CD4-positive, alpha-beta T cell treated with Interleukin-4 for 1 hour (primary cell): ENCODE data around the gene PPME1.

ENCODE experiments used
- DNase-seq, 2 donors: peaks; one replicate each; pipeline ENCODE4 v3.0.0-alpha.2; 2020 to 2022

The PPME1 gene

DNA sequence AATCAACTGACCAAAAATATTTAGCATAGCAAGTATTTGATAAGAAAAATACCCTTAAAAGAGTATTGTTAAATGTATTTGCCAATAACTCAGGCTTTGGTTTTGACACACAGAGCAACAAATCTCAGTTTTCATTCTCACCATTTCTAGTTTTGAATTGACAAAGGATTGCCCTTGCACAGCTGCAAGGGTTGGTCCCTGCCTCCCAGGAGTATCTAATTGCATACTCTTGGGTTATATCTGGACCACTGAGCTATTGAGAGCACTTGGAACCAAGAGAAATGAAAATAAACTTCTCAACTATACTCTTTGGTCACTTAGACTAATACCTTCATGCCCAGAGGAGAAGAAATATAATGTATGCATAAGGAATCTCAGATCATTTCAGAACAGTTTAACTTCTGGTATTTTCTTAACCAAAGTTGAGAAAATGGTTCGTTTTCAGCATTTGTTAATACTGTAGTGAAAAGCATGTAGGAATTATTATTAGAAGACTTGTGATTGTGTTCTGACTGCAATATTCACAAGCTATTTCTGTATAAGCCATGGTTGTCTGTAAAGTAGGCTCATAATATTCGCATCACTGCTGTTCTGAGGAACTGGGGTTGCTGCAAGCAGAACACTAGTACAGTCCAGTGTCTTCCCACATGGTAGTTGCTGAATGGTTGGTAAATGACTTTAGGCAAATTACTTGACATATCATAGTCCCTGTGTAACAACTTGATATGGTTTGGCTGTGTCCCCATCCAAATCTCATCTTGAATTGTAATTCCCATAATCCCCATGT lies 8.2 kb upstream of the PPME1 start:
- no peak for DNase-seq

DNA sequence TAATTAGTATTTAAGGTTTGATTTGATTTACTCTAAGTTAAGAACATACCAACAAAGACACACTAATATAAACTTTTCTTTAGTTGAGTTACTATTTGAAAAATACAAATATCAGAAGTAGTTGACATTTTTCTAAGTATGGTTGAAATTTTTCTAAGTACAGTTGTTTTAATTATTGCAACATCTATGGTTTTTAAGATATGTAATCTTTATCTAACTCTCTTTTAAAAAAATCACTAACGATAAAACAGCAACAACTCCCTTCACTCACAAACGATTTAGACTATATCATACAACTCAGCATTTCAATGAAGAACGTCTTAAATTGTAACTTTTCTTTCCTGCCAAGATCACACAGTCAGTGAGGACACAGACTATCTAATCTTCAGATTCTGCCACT lies 2.3 kb upstream of the PPME1 start:
- DNase-seq, result no peak

DNA sequence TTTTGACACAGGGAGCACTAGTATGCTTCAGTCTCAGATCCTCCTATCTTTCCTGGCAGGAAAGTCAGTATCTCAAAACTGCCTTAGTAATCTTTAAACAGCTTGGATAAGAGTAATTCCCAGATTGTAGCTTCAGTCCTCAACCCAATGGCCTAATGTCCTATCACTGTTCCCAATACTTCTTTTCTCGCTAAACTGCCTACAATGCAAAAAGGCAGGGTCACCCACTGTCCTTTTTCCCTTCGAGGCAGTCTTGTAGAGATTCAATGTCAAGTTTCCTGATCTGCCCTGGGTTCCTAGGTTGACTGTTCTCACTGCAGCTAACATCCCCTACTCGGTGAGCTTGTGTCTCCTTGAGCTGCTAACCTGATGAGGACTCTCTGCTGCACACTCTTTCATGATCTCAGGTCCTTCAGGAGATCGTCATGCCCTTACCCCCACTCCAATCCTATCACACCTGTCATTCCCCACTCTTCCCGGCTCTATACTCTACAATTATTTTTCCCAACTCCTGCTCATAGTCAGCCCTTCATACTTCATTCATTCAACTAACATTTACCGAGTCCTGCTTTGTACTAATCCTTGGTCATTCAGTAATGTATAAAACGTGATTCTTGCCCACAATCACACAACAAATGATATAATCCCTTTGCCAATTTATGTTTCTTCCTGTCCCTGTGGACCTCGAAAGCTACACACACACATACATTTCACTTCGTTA lies 1.2 kb upstream of the PPME1 start:
- no peak for DNase-seq

DNA sequence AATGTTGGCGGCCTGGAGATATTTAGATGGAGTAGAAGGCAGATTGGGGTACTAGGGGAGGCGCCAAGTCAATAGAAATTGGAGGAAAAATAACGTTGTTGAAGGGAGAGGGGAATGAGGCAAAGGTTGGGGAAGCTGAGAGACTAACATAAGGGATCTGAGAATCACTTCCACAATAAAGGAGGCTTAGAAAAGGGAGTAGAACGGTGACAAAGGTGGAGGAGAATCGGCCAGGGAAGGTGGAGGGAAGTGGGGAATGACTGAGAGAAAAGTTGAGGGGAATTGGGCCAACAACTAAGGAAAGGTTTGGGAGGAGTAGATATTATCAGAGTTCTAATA lies 510 bp downstream of the PPME1 start:
- no peak for DNase-seq

GRCh38 chr11:74171997-74172396 lies 908 bp downstream of the PPME1 start:
- no peak for DNase-seq

- no peak for DNase-seq
Measured at GRCh38 chr11:74175920-74176319, 4.8 kb downstream of the PPME1 start.

DNA sequence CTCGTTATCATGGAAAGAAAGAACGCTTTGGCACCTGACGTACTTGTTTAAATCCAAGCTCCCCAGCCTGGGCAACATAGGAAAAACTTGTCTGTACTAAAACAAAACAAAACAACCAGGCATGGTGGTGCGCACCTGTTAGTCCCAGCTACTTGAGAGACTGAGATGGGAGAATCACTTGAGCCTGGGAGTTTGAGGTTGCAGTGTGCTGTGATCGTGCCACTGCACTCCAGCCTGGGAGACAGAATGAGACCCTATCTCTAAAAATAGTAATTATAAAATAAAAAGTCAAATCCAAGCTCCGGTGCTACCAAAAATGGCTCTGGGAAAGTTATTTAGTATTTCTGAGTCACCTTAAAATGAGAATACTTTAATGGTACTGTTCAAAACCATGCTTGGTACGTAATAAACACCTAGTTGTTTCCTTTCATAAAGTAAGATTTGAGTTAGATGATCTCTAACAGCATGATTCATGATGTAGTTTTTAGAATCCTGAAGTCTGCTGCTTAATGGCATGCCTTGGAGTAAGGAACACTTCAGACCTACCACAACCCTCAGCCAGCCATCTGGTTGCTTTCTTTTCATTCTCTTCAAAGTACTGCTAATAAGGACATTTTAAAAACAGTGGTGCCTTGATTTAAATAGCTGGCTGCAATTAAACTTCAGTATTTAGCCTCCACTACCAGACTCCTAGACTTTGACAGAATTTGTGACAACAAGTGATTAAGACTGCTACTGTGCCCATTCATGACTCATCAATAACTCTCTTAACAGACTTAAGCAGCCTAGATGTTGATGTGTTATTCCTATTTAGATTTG lies 8.4 kb downstream of the PPME1 start:
- no peak for DNase-seq

GRCh38 chr11:74182635-74183034 lies 11.5 kb downstream of the PPME1 start:
- no peak for DNase-seq

DNA sequence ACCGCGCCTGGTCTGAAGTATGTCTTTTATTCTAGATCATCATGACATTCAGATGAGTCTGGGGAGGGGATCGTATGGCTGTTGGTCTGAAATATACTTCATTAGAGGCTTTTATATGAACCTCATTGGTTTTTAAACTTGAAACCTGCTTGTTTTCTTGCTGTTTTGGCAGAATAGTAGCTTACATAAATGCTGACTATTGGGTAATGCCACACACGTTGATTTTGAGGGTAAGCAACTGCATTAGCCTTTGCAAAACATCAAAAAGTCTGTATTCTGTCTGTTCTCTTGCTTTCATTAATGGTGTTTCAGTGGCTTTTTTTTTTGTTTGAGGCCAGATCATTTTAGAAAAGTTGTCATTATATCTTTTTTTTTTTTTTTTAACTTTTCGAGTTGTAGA lies 14.2 kb downstream of the PPME1 start:
- DNase-seq, result no peak

- DNase-seq, result no peak
Measured at GRCh38 chr11:74185695-74186094, 14.6 kb downstream of the PPME1 start.

GRCh38 chr11:74195828-74196227 lies 24.7 kb downstream of the PPME1 start:
- DNase-seq, result no peak

GRCh38 chr11:74196781-74197486 lies 25.8 kb downstream of the PPME1 start:
- DNase-seq, result no peak

GRCh38 chr11:74203966-74204365 lies 32.9 kb downstream of the PPME1 start:
- no peak for DNase-seq

DNA sequence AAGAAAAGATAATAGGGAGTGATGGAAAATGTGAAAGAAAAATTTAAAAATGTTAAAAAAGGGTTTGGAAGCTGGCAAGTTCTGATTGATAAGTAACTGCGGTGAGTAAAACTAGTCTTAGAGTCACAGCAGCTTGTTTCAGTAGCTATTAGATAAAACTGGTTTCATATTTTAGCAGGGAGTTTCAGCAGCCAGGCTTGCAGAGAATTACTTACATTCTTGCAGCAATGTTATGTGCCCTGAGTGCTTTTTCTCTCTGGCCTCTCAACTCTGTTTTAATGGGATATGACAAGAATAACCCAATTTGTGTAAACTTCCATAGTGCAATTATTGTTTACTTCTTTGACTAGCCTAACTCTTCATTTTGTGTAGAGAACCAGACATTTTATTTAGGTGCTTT lies 33.6 kb downstream of the PPME1 start:
- no peak for DNase-seq

DNA sequence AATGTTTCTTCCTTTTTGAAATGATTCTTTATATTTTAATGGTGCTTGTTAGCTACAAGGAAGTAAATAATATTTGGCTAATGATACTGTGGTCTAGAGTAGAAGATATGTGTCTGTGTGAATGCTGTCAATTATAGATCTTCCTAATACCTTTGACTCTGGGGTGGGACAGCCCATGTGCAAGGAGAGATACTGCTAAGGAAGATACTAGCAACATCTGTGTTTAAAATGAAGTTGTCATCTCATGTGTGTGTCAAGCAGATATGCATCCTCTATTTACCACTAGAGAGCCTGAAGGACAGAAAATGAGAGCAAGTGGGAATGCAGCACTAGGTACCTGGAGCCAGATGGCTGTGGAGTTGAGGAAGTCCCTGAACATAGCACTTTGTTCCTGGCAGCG lies 34.1 kb downstream of the PPME1 start:
- no peak for DNase-seq

DNA sequence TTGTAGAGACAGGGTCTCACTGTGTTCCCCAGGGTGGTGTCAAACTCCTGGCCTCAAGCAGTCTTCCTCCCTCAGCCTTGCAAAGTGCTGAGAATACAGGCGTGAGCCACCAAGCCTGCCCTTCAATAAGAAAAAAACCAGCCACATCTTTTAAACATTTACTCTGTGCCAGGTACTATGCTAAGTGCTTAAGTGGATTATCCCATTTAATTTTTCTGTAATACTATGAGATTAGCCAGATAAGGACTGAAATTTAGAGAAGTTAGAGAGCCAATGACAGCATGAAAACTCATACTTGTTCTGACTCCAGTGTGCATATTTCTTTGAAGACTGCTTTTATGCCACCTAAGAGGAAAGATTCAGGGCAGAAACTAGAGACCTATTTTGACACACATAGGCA lies 35.7 kb downstream of the PPME1 start:
- no peak for DNase-seq

DNA sequence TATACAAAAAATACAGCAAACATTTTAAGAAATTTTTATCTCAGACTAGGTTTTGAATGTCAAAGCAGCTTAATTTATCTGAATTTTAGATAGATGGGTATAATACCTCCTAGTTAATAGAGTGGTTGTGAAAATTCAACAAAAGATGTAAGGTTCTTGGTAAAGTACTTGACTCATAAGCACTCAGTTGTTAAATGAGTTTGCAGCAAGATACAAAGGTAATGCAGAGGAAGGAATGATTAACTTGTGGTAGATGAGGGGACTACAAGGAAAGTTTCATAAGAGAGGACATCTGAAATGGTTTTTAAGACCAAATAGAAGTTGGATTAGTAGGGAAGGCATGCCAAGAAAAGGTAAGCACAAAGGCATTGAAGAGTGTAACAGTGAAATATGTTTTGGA lies 37.4 kb downstream of the PPME1 start:
- DNase-seq, result no peak

DNA sequence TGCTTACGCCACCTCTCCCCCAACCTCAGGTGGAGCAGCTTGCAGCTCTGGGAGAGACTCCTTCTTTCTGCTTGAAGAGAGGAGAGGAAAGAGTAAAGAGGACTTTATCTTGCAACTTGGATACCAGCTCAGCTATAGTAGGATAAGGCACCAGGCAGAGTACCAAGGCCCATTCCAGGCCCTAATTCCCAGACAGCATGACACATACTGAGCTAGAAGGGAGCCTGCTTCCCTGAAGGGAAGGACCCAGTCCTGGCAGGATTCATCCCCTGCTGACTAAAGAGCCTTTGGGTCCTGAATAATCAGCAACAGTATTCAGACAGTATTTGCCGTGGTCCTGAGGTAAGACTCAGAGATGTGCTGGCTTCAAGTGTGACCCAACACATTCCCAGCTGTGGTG lies 41.4 kb downstream of the PPME1 start:
- no peak for DNase-seq

DNA sequence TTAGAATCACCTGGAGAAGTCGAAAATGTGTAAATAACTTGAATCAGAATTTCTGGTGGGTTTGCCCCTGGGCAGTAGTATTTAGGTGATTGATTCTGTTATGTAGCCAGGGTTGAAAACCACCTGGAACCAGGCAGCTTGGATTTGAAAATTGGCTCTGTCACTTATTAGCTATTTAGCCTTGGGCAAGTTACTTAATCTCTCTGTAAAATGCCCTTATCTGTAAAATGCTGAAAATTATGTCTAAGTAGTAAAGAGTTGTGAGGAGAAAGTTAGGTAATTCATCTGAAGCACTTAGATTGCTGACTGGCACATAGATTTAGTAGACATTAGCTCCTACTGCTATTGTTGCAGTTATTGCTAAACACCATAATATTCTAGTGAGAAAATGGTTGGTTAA lies 49.3 kb downstream of the PPME1 start:
- DNase-seq, result no peak

GRCh38 chr11:74221816-74222215 lies 50.7 kb downstream of the PPME1 start:
- no peak for DNase-seq

DNA sequence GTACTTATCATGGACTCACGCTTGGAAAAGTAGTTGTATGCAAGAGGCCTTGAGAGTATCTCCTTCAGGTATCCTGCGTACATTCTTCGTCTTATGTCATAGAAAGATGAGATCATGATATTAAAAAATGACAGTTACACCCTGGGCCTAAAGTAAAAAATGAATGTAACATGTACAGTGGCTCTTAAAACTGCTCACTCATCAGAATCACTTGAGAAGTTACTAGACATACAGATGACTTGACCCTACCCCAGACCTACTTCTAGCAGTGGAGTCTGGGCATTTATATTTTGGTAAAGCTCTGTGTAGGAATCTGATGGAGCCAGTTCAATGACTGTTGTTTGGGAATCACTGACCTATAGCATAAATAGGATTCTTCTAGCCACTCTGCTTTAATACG lies 54.5 kb downstream of the PPME1 start:
- DNase-seq, result no peak

GRCh38 chr11:74226907-74227306 lies 55.8 kb downstream of the PPME1 start:
- DNase-seq, result no peak

DNA sequence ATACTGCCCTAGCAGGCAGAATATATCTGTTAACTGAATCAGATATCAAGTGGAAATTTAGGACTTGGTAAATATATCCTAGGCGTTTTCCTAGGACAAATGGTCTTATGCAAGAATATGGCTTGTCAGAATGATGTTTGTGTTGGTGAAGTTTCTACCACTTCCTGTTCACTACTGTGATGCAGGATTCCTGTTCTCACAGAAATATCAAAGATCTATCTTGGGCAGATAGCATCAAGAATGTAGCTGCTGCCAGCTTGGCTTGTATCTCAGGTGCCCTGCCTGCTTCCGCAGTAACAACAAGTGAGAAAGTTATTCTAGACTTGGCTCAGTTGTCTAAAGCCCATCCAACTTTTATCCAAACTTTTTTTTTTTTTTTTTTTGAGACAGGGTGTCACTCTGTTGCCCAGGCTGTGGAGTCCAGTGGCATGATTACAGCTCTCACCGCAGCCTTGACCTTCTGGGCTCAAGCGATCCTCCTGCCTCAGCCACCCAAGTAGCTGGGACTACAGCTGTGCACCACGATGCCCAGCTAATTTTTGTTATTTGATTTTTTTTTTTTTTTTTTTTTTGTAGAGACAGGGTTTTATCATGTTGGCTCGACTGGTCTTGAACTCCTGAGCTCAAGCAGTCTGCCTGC lies 61.3 kb downstream of the PPME1 start:
- peak; percentile 28 to 53 for DNase-seq
